HepG2 (cell line): ENCODE measurements around the gene NFS1. TPM values are rescaled to one million over a fixed set of nuclear protein-coding genes. Genes with fewer than 3 reads are reported as not detected.

ENCODE experiments used
- CAMTA2 ChIP-seq: sonication (generic); formaldehyde crosslinking; IDR thresholded peaks from 2 replicates; pipeline ENCODE4 v1.4.0; 2020; ENCODE audit warnings: mild to moderate bottlenecking, missing genetic modification reagents, borderline replicate concordance
- CREB1 ChIP-seq, 2 experiments: fragments of 450-650 bp in 1 of 2; IDR thresholded peaks; 2 replicates each; pipeline ENCODE4 v1.6.1; 2016 to 2017; ENCODE audit warnings: control low read depth in 1 of 2, mild to moderate bottlenecking in 1 of 2, missing compliant biosample characterization in 1 of 2, missing genetic modification characterization in 1 of 2
- MAFK ChIP-seq, 2 experiments: IDR thresholded peaks in 1 of 2; conservative IDR thresholded peaks in 1 of 2; 2 replicates each; pipeline ENCODE4 v1.6.1; 2011; ENCODE audit warnings: improper control_type of control experiment in 2 of 2, low read length in 2 of 2
- MED1 ChIP-seq: sonication (generic); formaldehyde crosslinking; IDR thresholded peaks from 2 replicates; pipeline ENCODE4 v1.4.0; 2020; ENCODE audit warnings: missing genetic modification reagents
- NCOA5 ChIP-seq: sonication (generic); formaldehyde crosslinking; IDR thresholded peaks from 2 replicates; pipeline ENCODE4 v1.4.0; 2020; ENCODE audit warnings: missing genetic modification reagents
- PAX8 ChIP-seq: sonication (generic); formaldehyde crosslinking; IDR thresholded peaks from 2 replicates; pipeline ENCODE4 v1.8.0; 2022; ENCODE audit warnings: mild to moderate bottlenecking, missing genetic modification reagents, borderline replicate concordance
- POLR2G ChIP-seq: fragments of 200-400 bp; formaldehyde crosslinking; IDR thresholded peaks from 2 replicates; pipeline ENCODE4 v1.6.1; 2018; ENCODE audit warnings: mild to moderate bottlenecking, low read depth, low read length, moderate library complexity
- RBM39 ChIP-seq: fragments of 200-400 bp; formaldehyde crosslinking; IDR thresholded peaks from one replicate; pipeline ENCODE4 v1.6.1; 2018; ENCODE audit warnings: antibody characterized with exemption, mild to moderate bottlenecking, low read depth, low read length; ENCODE audit not compliant: poor library complexity, severe bottlenecking
- REL ChIP-seq: sonication (generic); formaldehyde crosslinking; conservative IDR thresholded peaks from 2 replicates; pipeline ENCODE4 v1.8.0; 2022; ENCODE audit warnings: mild to moderate bottlenecking, missing genetic modification reagents, moderate library complexity
- ZNF138 ChIP-seq: sonication (generic); formaldehyde crosslinking; IDR thresholded peaks from 2 replicates; pipeline ENCODE4 v1.5.0; 2020; ENCODE audit warnings: mild to moderate bottlenecking, low read depth, missing genetic modification reagents
- ZNF256 ChIP-seq: sonication (generic); formaldehyde crosslinking; conservative IDR thresholded peaks from 2 replicates; pipeline ENCODE4 v1.4.0; 2020; ENCODE audit warnings: missing genetic modification reagents
- ZNF761 ChIP-seq: sonication (generic); formaldehyde crosslinking; conservative IDR thresholded peaks from 2 replicates; pipeline ENCODE4 v1.4.0; 2020; ENCODE audit warnings: mild to moderate bottlenecking, missing genetic modification reagents
- polyA plus RNA-seq, 8 experiments: library from polyadenylated mRNA; depleted of rRNA in 3 of 8; stranded (reverse) in 7 of 8; unstranded in 1 of 8; fragments of >200 nt; fragmentation: Illumina TruSeq in 4 of 8; extraction: Trizol in 4 of 8; gene quantifications; 2 replicates each; pipeline versions ENCODE4 v1.2.1 to v1.2.3, GENCODE V29; 2011 to 2016; ENCODE audit warnings: low read depth in 4 of 8, missing spikeins in 1 of 8, mixed read lengths in 1 of 8; ENCODE audit not compliant: insufficient read depth in 1 of 8
- total RNA-seq, 5 experiments: library from RNA; depleted of rRNA; stranded (reverse); fragments of >200 nt; fragmentation: Illumina TruSeq; extraction: Trizol; gene quantifications; 2 replicates each; pipeline ENCODE4 v1.2.3, GENCODE V29; 2016; ENCODE audit warnings: low read depth in 1 of 5
- TF ChIP-seq, protein P1 (sequence below): sonication (generic); formaldehyde crosslinking; IDR thresholded peaks from 2 replicates; pipeline ENCODE4 v1.4.0; 2020; ENCODE audit warnings: missing genetic modification reagents, borderline replicate concordance
- TF ChIP-seq, protein P2 (sequence below), 2 experiments: sonication (generic) in 1 of 2; formaldehyde crosslinking in 1 of 2; IDR thresholded peaks; 2 replicates each; pipeline versions ENCODE4 v1.4.0 to v1.6.1; 2018 to 2020; ENCODE audit warnings: missing genetic modification reagents in 2 of 2, borderline replicate concordance in 1 of 2, low read depth in 1 of 2, mild to moderate bottlenecking in 1 of 2, missing biosample characterization in 1 of 2
- TF ChIP-seq, protein P3 (sequence below): sonication (generic); formaldehyde crosslinking; IDR thresholded peaks from 2 replicates; pipeline ENCODE4 v1.4.0; 2020; ENCODE audit warnings: missing genetic modification reagents

Gene NFS1
- total and polyA plus RNA-seq, 2 of the 13 experiments (the other 11 are each of a cell fraction or from before 2014, with no cell fraction given), result 65.9 to 88.1 TPM

DNA sequence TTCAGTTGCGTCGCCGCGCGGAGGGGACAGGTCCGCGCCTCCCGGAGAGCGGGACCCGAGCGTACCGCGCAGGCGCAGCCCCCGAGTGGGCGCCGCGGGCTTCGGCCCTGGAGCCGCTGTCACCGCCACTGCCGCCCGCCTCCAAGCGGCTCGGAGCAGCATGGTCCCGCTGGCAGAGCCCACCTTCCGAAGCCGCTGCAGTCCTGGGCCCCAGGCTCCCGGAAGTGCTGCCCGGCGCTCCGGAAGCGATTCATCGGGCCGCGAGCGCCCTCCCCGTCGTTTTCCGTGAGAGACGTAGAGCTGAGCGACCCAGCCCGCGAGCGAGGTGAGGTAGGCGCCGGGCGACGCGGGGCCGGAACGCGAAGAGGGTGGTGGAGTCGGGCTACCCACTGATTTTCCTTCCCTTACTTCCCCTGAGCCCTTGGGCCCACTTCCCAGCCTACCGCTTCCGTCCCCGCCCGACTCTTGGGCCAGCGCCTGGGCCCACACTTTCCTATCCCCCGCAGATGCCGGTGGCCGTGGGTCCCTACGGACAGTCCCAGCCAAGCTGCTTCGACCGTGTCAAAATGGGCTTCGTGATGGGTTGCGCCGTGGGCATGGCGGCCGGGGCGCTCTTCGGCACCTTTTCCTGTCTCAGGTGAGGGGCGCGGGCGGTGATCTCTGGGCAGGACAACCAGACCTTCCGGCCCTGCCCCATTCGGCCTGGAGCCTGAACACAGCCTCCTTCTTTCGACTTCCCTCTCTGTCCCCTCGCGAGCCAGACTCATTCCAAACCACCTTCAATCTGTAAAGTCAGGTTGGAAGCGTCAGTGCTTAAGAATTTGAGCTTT, at the start of gene NFS1, which contains the start of gene ROMO1 (continued):
- TF ChIP-seq, protein P1, sequence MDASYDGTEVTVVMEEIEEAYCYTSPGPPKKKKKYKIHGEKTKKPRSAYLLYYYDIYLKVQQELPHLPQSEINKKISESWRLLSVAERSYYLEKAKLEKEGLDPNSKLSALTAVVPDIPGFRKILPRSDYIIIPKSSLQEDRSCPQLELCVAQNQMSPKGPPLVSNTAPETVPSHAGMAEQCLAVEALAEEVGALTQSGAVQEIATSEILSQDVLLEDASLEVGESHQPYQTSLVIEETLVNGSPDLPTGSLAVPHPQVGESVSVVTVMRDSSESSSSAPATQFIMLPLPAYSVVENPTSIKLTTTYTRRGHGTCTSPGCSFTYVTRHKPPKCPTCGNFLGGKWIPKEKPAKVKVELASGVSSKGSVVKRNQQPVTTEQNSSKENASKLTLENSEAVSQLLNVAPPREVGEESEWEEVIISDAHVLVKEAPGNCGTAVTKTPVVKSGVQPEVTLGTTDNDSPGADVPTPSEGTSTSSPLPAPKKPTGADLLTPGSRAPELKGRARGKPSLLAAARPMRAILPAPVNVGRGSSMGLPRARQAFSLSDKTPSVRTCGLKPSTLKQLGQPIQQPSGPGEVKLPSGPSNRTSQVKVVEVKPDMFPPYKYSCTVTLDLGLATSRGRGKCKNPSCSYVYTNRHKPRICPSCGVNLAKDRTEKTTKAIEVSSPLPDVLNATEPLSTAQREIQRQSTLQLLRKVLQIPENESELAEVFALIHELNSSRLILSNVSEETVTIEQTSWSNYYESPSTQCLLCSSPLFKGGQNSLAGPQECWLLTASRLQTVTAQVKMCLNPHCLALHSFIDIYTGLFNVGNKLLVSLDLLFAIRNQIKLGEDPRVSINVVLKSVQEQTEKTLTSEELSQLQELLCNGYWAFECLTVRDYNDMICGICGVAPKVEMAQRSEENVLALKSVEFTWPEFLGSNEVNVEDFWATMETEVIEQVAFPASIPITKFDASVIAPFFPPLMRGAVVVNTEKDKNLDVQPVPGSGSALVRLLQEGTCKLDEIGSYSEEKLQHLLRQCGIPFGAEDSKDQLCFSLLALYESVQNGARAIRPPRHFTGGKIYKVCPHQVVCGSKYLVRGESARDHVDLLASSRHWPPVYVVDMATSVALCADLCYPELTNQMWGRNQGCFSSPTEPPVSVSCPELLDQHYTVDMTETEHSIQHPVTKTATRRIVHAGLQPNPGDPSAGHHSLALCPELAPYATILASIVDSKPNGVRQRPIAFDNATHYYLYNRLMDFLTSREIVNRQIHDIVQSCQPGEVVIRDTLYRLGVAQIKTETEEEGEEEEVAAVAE, result peak; percentile 90; the same call in 1 of the 2 replicates
- TF ChIP-seq, protein P2, sequence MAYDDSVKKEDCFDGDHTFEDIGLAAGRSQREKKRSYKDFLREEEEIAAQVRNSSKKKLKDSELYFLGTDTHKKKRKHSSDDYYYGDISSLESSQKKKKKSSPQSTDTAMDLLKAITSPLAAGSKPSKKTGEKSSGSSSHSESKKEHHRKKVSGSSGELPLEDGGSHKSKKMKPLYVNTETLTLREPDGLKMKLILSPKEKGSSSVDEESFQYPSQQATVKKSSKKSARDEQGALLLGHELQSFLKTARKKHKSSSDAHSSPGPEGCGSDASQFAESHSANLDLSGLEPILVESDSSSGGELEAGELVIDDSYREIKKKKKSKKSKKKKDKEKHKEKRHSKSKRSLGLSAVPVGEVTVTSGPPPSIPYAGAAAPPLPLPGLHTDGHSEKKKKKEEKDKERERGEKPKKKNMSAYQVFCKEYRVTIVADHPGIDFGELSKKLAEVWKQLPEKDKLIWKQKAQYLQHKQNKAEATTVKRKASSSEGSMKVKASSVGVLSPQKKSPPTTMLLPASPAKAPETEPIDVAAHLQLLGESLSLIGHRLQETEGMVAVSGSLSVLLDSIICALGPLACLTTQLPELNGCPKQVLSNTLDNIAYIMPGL (CRISPR knock-in tag; IDR thresholded peaks at IDR 0.05; ENCODE audit: borderline replicate concordance in 1 of 2, low read depth in 1 of 2), result peak; percentile 100
- TF ChIP-seq POLR2G (peak; percentile 99), NCOA5 (peak; percentile 18), ZNF761 (CRISPR knock-in tag) (peak; percentile 95), MED1 (CRISPR knock-in tag) (peak; percentile 87), ZNF256 (CRISPR knock-in tag) (peak; percentile 94), ZNF138 (peak; percentile 98), RBM39 (peak; percentile 98), CREB1 (IDR thresholded peaks at IDR 0.05) (peak; percentile 93), CREB1 (CRISPR knock-in tag; IDR thresholded peaks at IDR 0.05) (peak; percentile 79), CAMTA2 (CRISPR knock-in tag) (peak; percentile 99), MAFK (conservative IDR thresholded peaks at IDR 0.05 in 1 of 2, IDR thresholded peaks at IDR 0.05 in 1 of 2; ENCODE audit: low read length in 2 of 2) (no peak), PAX8 (peak; percentile 85), REL (peak; percentile 99)
- TF ChIP-seq, protein P3, sequence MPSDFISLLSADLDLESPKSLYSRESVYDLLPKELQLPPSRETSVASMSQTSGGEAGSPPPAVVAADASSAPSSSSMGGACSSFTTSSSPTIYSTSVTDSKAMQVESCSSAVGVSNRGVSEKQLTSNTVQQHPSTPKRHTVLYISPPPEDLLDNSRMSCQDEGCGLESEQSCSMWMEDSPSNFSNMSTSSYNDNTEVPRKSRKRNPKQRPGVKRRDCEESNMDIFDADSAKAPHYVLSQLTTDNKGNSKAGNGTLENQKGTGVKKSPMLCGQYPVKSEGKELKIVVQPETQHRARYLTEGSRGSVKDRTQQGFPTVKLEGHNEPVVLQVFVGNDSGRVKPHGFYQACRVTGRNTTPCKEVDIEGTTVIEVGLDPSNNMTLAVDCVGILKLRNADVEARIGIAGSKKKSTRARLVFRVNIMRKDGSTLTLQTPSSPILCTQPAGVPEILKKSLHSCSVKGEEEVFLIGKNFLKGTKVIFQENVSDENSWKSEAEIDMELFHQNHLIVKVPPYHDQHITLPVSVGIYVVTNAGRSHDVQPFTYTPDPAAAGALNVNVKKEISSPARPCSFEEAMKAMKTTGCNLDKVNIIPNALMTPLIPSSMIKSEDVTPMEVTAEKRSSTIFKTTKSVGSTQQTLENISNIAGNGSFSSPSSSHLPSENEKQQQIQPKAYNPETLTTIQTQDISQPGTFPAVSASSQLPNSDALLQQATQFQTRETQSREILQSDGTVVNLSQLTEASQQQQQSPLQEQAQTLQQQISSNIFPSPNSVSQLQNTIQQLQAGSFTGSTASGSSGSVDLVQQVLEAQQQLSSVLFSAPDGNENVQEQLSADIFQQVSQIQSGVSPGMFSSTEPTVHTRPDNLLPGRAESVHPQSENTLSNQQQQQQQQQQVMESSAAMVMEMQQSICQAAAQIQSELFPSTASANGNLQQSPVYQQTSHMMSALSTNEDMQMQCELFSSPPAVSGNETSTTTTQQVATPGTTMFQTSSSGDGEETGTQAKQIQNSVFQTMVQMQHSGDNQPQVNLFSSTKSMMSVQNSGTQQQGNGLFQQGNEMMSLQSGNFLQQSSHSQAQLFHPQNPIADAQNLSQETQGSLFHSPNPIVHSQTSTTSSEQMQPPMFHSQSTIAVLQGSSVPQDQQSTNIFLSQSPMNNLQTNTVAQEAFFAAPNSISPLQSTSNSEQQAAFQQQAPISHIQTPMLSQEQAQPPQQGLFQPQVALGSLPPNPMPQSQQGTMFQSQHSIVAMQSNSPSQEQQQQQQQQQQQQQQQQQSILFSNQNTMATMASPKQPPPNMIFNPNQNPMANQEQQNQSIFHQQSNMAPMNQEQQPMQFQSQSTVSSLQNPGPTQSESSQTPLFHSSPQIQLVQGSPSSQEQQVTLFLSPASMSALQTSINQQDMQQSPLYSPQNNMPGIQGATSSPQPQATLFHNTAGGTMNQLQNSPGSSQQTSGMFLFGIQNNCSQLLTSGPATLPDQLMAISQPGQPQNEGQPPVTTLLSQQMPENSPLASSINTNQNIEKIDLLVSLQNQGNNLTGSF (CRISPR knock-in tag), result peak; percentile 76
